GM12878 (cell line): Measurements from ENCODE around the gene RARB. TPM values are rescaled to one million over a fixed set of nuclear protein-coding genes. Genes with fewer than 3 reads are reported as not detected.

Experiments used
- ATAC-seq: fragments of 200-7000 bp; cut with Tn5 transposase; 3 replicates; pipeline ENCODE4 v1.9.1; 2020; ENCODE audit warnings: mild to moderate bottlenecking, moderate library complexity
- BruUV-seq: library from RNA; stranded (reverse); fragments of 400-500 nt; replicated peaks from 2 replicates; lab custom pipeline; 2021; lab: Mats Ljungman, UMichigan
- CTCF ChIA-PET: fragments of 300-600 bp; sonication (Branson Sonifier 250); formaldehyde crosslinking; extraction: SDS; loops from one replicate; lab custom pipeline; 2021; ENCODE audit warnings: inconsistent platforms; lab: Yijun Ruan, JAX
- POLR2A ChIA-PET: fragments of 350-600 bp; formaldehyde crosslinking; extraction: SDS; loops from one replicate; lab custom pipeline; 2021; ENCODE audit warnings: inconsistent platforms; lab: Charles Lee
- RAD21 ChIA-PET: fragments of 300-600 bp; sonication (Branson Sonifier 250); formaldehyde crosslinking; loops from one replicate; lab custom pipeline; 2023; ENCODE audit warnings: antibody characterized with exemption; ENCODE audit not compliant: unreplicated experiment; lab: Charles Lee
- SMC1A ChIA-PET: fragments of 300-600 bp; sonication (Branson Sonifier 250); formaldehyde crosslinking; loops from one replicate; lab custom pipeline; 2023; ENCODE audit not compliant: unreplicated experiment, uncharacterized antibody; lab: Charles Lee
- DNase-seq: peaks from one replicate; pipeline ENCODE4 v3.0.0-alpha.2; 2011; ENCODE audit warnings: low read depth, low spot score
- FAIRE-seq: peaks from 3 replicates; lab custom pipeline; 2011; peaks lifted over from hg19 to GRCh38; lab: Jason Lieb, UNC
- H2AFZ ChIP-seq: 2 replicates; pipeline ENCODE4 v1.6.0; 2011; ENCODE audit warnings: low read depth, low read length, control low read depth; ENCODE audit not compliant: control insufficient read depth
- H3K27ac ChIP-seq: 2 replicates; pipeline ENCODE4 v1.5.1; 2011; ENCODE audit warnings: control low read depth; ENCODE audit not compliant: control insufficient read depth, insufficient read depth
- H3K27me3 ChIP-seq, 2 experiments: replicated peaks in 1 of 2; 2 replicates each; pipeline versions ENCODE4 v1.6.0 to v1.6.1; 2011; ENCODE audit warnings: low read length in 1 of 2; ENCODE audit not compliant: control insufficient read depth in 2 of 2, insufficient read depth in 2 of 2
- H3K36me3 ChIP-seq, 2 experiments: 2 replicates each; pipeline ENCODE4 v1.5.1; 2011; ENCODE audit warnings: low read length in 1 of 2; ENCODE audit not compliant: control insufficient read depth in 2 of 2, insufficient read depth in 2 of 2
- H3K4me1 ChIP-seq: 2 replicates; pipeline ENCODE4 v1.6.1; 2011; ENCODE audit warnings: mild to moderate bottlenecking, low read length, moderate library complexity, mixed read lengths; ENCODE audit not compliant: control insufficient read depth, insufficient read depth
- H3K4me2 ChIP-seq: 2 replicates; pipeline ENCODE4 v1.6.0; 2011; ENCODE audit warnings: control low read depth; ENCODE audit not compliant: control insufficient read depth, insufficient read depth
- H3K4me3 ChIP-seq: fragments of 200-600 bp; sonication (generic); 2 replicates; pipeline ENCODE4 v1.5.1; 2016
- H3K79me2 ChIP-seq: 2 replicates; pipeline ENCODE4 v1.6.0; 2011; ENCODE audit warnings: low read length; ENCODE audit not compliant: control insufficient read depth, insufficient read depth
- H3K9ac ChIP-seq: 2 replicates; pipeline ENCODE4 v1.8.0; 2011; ENCODE audit warnings: low read length, control low read depth, mixed read lengths; ENCODE audit not compliant: control insufficient read depth, insufficient read depth
- H3K9me3 ChIP-seq: replicated peaks from 3 replicates; pipeline ENCODE4 v1.5.1; 2011; ENCODE audit warnings: mild to moderate bottlenecking, low read length; ENCODE audit not compliant: control insufficient read depth, insufficient read depth
- H4K20me1 ChIP-seq: 2 replicates; pipeline ENCODE4 v1.6.0; 2011; ENCODE audit not compliant: control insufficient read depth, insufficient read depth
- FOXM1 ChIP-seq: IDR thresholded peaks from 2 replicates; pipeline ENCODE4 v1.6.1; 2012; ENCODE audit warnings: low read depth, mild to moderate bottlenecking, inconsistent platforms, low read length, moderate library complexity
- MTA3 ChIP-seq: IDR thresholded peaks from 2 replicates; pipeline ENCODE4 v1.6.1; 2012; ENCODE audit warnings: low read length, inconsistent platforms, borderline replicate concordance
- MYB ChIP-seq: fragments of 150-350 bp; IDR thresholded peaks from 2 replicates; pipeline ENCODE4 v1.6.1; 2014; ENCODE audit warnings: mild to moderate bottlenecking, low read depth, low read length, borderline replicate concordance
- MYC ChIP-seq: IDR thresholded peaks from 2 replicates; pipeline ENCODE4 v1.6.1; 2011; ENCODE audit warnings: mild to moderate bottlenecking, low read length, moderate library complexity, inconsistent platforms; ENCODE audit not compliant: insufficient read depth, insufficient replicate concordance, insufficient read length, severe bottlenecking
- PBX3 ChIP-seq: IDR thresholded peaks from 2 replicates; pipeline ENCODE4 v1.6.1; 2011; ENCODE audit warnings: mild to moderate bottlenecking, low read depth, low read length, moderate library complexity; ENCODE audit not compliant: insufficient replicate concordance
- SIX5 ChIP-seq: IDR thresholded peaks from 2 replicates; pipeline ENCODE4 v1.6.1; 2011; ENCODE audit warnings: mild to moderate bottlenecking, low read depth, low read length, moderate library complexity; ENCODE audit not compliant: severe bottlenecking
- SPI1 ChIP-seq: IDR thresholded peaks from 2 replicates; pipeline ENCODE4 v1.6.1; 2011; ENCODE audit warnings: low read depth, mild to moderate bottlenecking, low read length, moderate library complexity, borderline replicate concordance; ENCODE audit not compliant: insufficient read depth
- TARDBP ChIP-seq: IDR thresholded peaks from 2 replicates; pipeline ENCODE4 v1.6.1; 2016; ENCODE audit warnings: borderline replicate concordance
- TCF3 ChIP-seq: IDR thresholded peaks from 2 replicates; pipeline ENCODE4 v1.6.1; 2012; ENCODE audit warnings: low read depth, mild to moderate bottlenecking, low read length, borderline replicate concordance; ENCODE audit not compliant: insufficient read depth
- TCF7 ChIP-seq: IDR thresholded peaks from 2 replicates; pipeline ENCODE4 v1.6.1; 2014; ENCODE audit warnings: antibody characterized with exemption, borderline replicate concordance
- ZNF217 ChIP-seq: fragments of 450-650 bp; IDR thresholded peaks from 2 replicates; pipeline ENCODE4 v1.6.1; 2017; ENCODE audit warnings: antibody characterized with exemption, mild to moderate bottlenecking
- ZNF384 ChIP-seq: IDR thresholded peaks from 2 replicates; pipeline ENCODE4 v1.6.1; 2012; ENCODE audit warnings: low read depth, mild to moderate bottlenecking, low read length, improper control_type of control experiment, borderline replicate concordance
- WGBS: methylation state at CpG from one replicate; pipeline ENCODE4 v1.1.6; 2016; ENCODE audit warnings: low lambda C conversion rate; ENCODE audit not compliant: insufficient replicate concordance, insufficient coverage; ENCODE audit errors: missing lambda C conversion rate; 5-methylcytosine and 5-hydroxymethylcytosine counted together
- in situ Hi-C: fragments of 300-500 bp; cut with MboI; formaldehyde crosslinking; loops from 9 replicates; pipeline ENCODE4 v1.14.3; 2018; ENCODE audit warnings: mixed read lengths
- intact Hi-C: fragments of 100-400 bp; cut with micrococcal nuclease; formaldehyde crosslinking; loops from one replicate; pipeline ENCODE4 v1.14.2; 2022; ENCODE audit not compliant: unreplicated experiment
- polyA plus RNA-seq, 11 experiments: library from polyadenylated mRNA; depleted of rRNA in 4 of 11; unstranded in 6 of 11; stranded (reverse) in 5 of 11; fragments of >200 nt; fragmentation: Nextera tagmentation in 4 of 11; fragmentation: Illumina TruSeq in 1 of 11; extraction: Ambion mirVana in 4 of 11; extraction: Trizol in 1 of 11; gene quantifications; 1 replicate in 1 of 11; 2 replicates in 10 of 11; pipeline versions ENCODE4 v1.2.1 to v1.2.3, GENCODE V29; 2011 to 2016; ENCODE audit warnings: inconsistent platforms in 2 of 11, missing spikeins in 2 of 11, low read depth in 1 of 11
- total RNA-seq, 4 experiments: library from RNA; depleted of rRNA in 3 of 4; stranded (reverse); fragments of >200 nt in 3 of 4; fragmentation: Illumina TruSeq in 1 of 4; extraction: Trizol in 1 of 4; gene quantifications; 2 replicates each; pipeline versions ENCODE4 v1.2.1 to v1.2.3, GENCODE V29; 2013 to 2021
- TF ChIP-seq, protein P1 (sequence below): fragments of 450-650 bp; IDR thresholded peaks from 2 replicates; pipeline ENCODE4 v1.6.1; 2017; ENCODE audit warnings: mild to moderate bottlenecking
- TF ChIP-seq, protein P2 (sequence below): IDR thresholded peaks from 2 replicates; pipeline ENCODE4 v1.6.1; 2011; ENCODE audit warnings: low read depth, mild to moderate bottlenecking, low read length, moderate library complexity, borderline replicate concordance; ENCODE audit errors: extremely low read depth

RARB gene
- total and polyA plus RNA-seq, 10 of the 15 experiments (the other 5 are each of a cell fraction or from before 2014, with no cell fraction given) = 0.05 to 0.06 TPM; not detected in 8

- POLR2A ChIA-PET = no interaction called here
- H3K4me3 ChIP-seq = no peak overlapping the region
- TF ChIP-seq FOXM1 = no peak
- no peak for TF ChIP-seq MTA3
- TF ChIP-seq ZNF217 = no peak
- TF ChIP-seq, protein P1, sequence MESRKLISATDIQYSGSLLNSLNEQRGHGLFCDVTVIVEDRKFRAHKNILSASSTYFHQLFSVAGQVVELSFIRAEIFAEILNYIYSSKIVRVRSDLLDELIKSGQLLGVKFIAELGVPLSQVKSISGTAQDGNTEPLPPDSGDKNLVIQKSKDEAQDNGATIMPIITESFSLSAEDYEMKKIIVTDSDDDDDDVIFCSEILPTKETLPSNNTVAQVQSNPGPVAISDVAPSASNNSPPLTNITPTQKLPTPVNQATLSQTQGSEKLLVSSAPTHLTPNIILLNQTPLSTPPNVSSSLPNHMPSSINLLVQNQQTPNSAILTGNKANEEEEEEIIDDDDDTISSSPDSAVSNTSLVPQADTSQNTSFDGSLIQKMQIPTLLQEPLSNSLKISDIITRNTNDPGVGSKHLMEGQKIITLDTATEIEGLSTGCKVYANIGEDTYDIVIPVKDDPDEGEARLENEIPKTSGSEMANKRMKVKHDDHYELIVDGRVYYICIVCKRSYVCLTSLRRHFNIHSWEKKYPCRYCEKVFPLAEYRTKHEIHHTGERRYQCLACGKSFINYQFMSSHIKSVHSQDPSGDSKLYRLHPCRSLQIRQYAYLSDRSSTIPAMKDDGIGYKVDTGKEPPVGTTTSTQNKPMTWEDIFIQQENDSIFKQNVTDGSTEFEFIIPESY = no peak
- no peak for TF ChIP-seq PBX3
- no peak for TF ChIP-seq ZNF384
- TF ChIP-seq TARDBP = no peak
- TF ChIP-seq, protein P2, sequence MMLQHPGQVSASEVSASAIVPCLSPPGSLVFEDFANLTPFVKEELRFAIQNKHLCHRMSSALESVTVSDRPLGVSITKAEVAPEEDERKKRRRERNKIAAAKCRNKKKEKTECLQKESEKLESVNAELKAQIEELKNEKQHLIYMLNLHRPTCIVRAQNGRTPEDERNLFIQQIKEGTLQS = no peak
- no peak for TF ChIP-seq TCF3
- TF ChIP-seq MYB = no peak
- TF ChIP-seq MYC = no peak
- TF ChIP-seq TCF7 = no peak
- no peak for TF ChIP-seq SPI1
- TF ChIP-seq SIX5 = no peak
- TF ChIP-seq, all 136 proteins: peak for 0
- ChIA-PET RAD21 (no interaction called here), SMC1A (interaction anchor here (0.8 kb wide), 1 partner anchor 94 kb away, joined by 4 read pairs; no protein-coding TSS in a partner anchor), CTCF (no interaction called here)
- FAIRE-seq (no peak), DNase-seq (no peak), ATAC-seq (no peak)
- Histone ChIP-seq H3K9me3 (no peaks in the 10 kb centered on the region), H4K20me1 (no peaks in the 10 kb centered on the region), H3K4me2 (no peak overlapping the region), H3K79me2 (no peaks in the 10 kb centered on the region), H2AFZ (no peak overlapping the region), H3K36me3 (no peaks in the 10 kb centered on the region), H3K4me1 (no peaks in the 10 kb centered on the region), H3K9ac (no peak overlapping the region), H3K27ac (no peak overlapping the region), H3K27me3 (no peaks in the 10 kb centered on the region; a peak in 1 of 4 replicates)
- intact Hi-C loops (no loop called here), in situ Hi-C loops (no loop called here)
- BruUV-seq = no TSS peak
- WGBS = 35% methylated on average over 7 of the region's 7 CpGs
These were observed 108.7 kb downstream of the RARB start for GRCh38 chr3:25536521-25537391.
